ENCODE measurements around the gene TIMMDC1.

TIMMDC1 gene

GRCh38 chr3:119483101-119483500 lies 15.2 kb upstream of the TIMMDC1 start:
- Histone ChIP-seq H3K9me3 (ENCODE audit: insufficient read depth, low read length) (no peaks in the 10 kb centered on the region), H2AFZ (ENCODE audit: low read depth, low read length, severe bottlenecking) (no peak overlapping the region), H3K27me3 (ENCODE audit: low read length) (no peaks in the 10 kb centered on the region), H3F3A (ENCODE audit: insufficient read depth) (no peaks in the 10 kb centered on the region), H3K9ac (ENCODE audit: low read length) (no peak overlapping the region), H4K20me1 (ENCODE audit: low read depth, low read length) (no peaks in the 10 kb centered on the region), H3K4me3 (ENCODE audit: insufficient read depth, low read length, poor library complexity, severe bottlenecking) (no peak overlapping the region), H3K4me2 (ENCODE audit: low read depth, low read length, poor library complexity, severe bottlenecking) (no peak overlapping the region), H3K36me3 (ENCODE audit: low read length) (peaks cover 4% of the 10 kb centered on the region; the same call in 1 of the 2 replicates), H3K9me2 (replicated peaks; ENCODE audit: insufficient read depth, low read length) (no peaks in the 10 kb centered on the region), H3K27ac (ENCODE audit: low read depth, low read length) (no peak overlapping the region), H3K79me2 (ENCODE audit: insufficient read depth, low read length) (no peaks in the 10 kb centered on the region)
- no peak for TF ChIP-seq EZH2phosphoT487 (conservative IDR thresholded peaks at IDR 0.05; ENCODE audit: low read length)
- TF ChIP-seq CTCF (IDR thresholded peaks at IDR 0.05; ENCODE audit: insufficient read depth, low read length, poor library complexity, severe bottlenecking) = no peak

- no peaks in the 10 kb centered on the region for H3K9me2 ChIP-seq (replicated peaks; ENCODE audit: insufficient read depth, low read length)
- H4K20me1 ChIP-seq (ENCODE audit: low read depth, low read length) = no peaks in the 10 kb centered on the region
- no peak overlapping the region for H2AFZ ChIP-seq (ENCODE audit: low read depth, low read length, severe bottlenecking)
- H3K9ac ChIP-seq (ENCODE audit: low read length) = no peak overlapping the region
- H3K27me3 ChIP-seq (ENCODE audit: low read length) = no peaks in the 10 kb centered on the region
- H3K27ac ChIP-seq (ENCODE audit: low read depth, low read length) = no peak overlapping the region
- no peaks in the 10 kb centered on the region for H3F3A ChIP-seq (ENCODE audit: insufficient read depth)
- TF ChIP-seq EZH2phosphoT487 (conservative IDR thresholded peaks at IDR 0.05; ENCODE audit: low read length) (no peak), CTCF (IDR thresholded peaks at IDR 0.05; ENCODE audit: insufficient read depth, low read length, poor library complexity, severe bottlenecking) (no peak)
- H3K4me2 ChIP-seq (ENCODE audit: low read depth, low read length, poor library complexity, severe bottlenecking) = no peak overlapping the region
- H3K79me2 ChIP-seq (ENCODE audit: insufficient read depth, low read length) = no peaks in the 10 kb centered on the region
- peaks cover 4% of the 10 kb centered on the region; the same call in 1 of the 2 replicates for H3K36me3 ChIP-seq (ENCODE audit: low read length)
- no peaks in the 10 kb centered on the region for H3K9me3 ChIP-seq (ENCODE audit: insufficient read depth, low read length)
- no peak overlapping the region for H3K4me3 ChIP-seq (ENCODE audit: insufficient read depth, low read length, poor library complexity, severe bottlenecking)
These were observed 12.8 kb upstream of the TIMMDC1 start for GRCh38 chr3:119485563-119485962.

GRCh38 chr3:119490153-119490552 lies 8.2 kb upstream of the TIMMDC1 start:
- Histone ChIP-seq H3F3A (ENCODE audit: insufficient read depth) (peaks cover 5% of the 10 kb centered on the region; the same call in 1 of the 2 replicates), H3K79me2 (ENCODE audit: insufficient read depth, low read length) (no peaks in the 10 kb centered on the region), H3K9me2 (replicated peaks; ENCODE audit: insufficient read depth, low read length) (no peaks in the 10 kb centered on the region), H3K27me3 (ENCODE audit: low read length) (no peaks in the 10 kb centered on the region), H3K9me3 (ENCODE audit: insufficient read depth, low read length) (no peaks in the 10 kb centered on the region), H4K20me1 (ENCODE audit: low read depth, low read length) (no peaks in the 10 kb centered on the region), H3K4me2 (ENCODE audit: low read depth, low read length, poor library complexity, severe bottlenecking) (no peak overlapping the region), H3K4me3 (ENCODE audit: insufficient read depth, low read length, poor library complexity, severe bottlenecking) (no peak overlapping the region), H3K36me3 (ENCODE audit: low read length) (peaks cover 9% of the 10 kb centered on the region), H3K9ac (ENCODE audit: low read length) (no peak overlapping the region), H3K27ac (ENCODE audit: low read depth, low read length) (no peak overlapping the region), H2AFZ (ENCODE audit: low read depth, low read length, severe bottlenecking) (no peak overlapping the region)
- no peak for TF ChIP-seq EZH2phosphoT487 (conservative IDR thresholded peaks at IDR 0.05; ENCODE audit: low read length)
- TF ChIP-seq CTCF (IDR thresholded peaks at IDR 0.05; ENCODE audit: insufficient read depth, low read length, poor library complexity, severe bottlenecking) = no peak
